NCI-H446 (cell line): Measurements from ENCODE around the gene SLC27A6.
"Not testable (repeated sequence)": the region's sequence is repeated elsewhere in the genome, so short reads cannot be mapped to it uniquely, and the experiment has no call there.

Source experiments
- DNase-seq, 2 experiments: peaks; one replicate each; lab custom pipeline; 2025; lab: John Stamatoyannopoulos, UW

Gene SLC27A6

DNA sequence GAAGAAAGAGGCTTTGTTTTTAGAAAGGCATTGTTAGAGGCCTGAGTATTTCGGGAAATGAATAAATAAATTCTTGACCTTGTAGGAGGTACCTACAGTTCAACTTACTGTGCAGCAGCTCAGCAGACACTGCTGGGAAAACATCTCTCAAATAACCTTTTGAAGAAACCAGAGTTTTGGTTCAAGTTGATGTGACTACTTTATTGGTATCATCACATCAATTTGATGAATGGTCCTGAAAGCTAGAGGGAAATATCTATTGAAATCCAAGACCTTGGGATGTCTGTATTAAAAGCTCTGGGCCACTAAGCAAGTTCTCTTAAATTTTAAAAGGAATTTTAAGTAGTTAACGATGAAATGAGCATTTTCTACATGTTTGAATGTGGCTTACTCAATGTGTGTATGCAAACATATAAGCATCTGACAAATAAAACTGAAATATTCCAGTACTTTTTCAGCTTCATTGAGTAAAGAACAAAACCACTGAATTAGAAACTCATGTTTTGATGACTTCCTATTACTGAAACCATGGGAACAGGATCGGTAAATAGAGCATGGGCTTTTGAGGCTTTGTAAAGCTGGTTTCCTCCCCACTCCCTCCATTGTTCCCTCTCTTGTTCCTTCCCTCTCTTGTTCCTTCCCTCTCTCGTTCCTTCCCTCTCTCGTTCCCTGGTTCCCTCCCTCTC is 36.7 kb downstream of the SLC27A6 start:
- DNase-seq, result no peak

DNA sequence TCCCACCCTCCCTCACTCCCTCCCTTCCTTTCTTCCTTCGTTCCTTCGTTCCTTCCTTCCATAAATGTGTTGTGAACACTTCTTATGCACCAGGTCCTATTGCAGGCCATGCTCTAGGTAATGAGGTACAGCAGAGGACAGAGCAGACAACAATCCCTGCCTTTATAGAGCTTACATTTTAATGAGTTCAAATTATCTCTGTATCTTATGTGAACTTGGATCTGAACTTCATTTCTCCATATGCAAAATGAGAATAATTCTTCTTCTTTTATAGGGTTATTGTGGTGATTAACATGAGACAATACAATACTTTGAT is 37.2 kb downstream of the SLC27A6 start:
- no peak for DNase-seq

- DNase-seq, result no peak
Observed at GRCh38 chr5:129003232-129003631, 37.9 kb downstream of the SLC27A6 start.

GRCh38 chr5:129014185-129014584 is 48.9 kb downstream of the SLC27A6 start:
- no peak for DNase-seq

DNA sequence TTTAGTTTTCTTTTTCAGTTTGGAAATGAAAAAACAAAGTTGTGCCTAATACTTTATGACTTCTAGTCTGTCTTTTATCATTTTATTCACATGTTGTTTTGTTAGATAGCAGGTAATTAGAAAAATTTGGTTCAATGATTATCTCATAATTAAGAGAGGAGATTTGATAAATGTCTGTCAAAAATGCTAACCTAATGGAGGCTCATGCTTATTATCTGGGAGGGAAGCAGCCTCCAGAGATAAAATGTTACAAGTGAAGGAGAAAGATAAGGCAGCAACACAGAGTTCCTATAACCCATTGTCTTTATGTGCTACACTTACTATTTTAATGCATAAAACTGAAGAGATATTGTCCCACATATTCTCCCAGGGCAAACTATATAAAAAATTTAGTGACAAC is 53.5 kb downstream of the SLC27A6 start:
- DNase-seq, result no peak

DNA sequence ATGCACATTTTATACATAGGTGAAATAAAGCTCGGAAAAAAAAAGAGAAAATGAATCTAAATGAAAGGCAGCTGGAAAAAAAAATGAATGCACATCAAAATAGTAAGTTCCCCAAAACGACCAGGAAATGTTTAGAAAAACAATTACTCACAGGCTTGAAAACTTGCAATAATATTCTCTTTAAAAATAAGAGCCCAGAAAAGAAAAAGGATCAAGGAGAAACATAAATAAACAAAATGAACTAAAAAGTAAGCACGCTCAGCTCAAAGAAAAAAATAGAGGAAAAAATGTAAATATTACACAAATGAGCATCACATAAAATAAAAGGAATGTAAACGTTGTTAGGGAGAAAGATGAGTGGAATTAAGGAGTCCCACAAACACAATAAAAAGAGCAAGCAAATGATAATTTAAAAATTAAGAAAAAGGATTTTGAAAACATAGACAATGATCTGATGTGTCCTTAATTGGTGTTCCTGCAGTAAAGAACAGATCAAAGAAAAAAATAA is 54.2 kb downstream of the SLC27A6 start:
- no peak for DNase-seq

GRCh38 chr5:129020683-129021082 is 55.4 kb downstream of the SLC27A6 start:
- no peak for DNase-seq

DNA sequence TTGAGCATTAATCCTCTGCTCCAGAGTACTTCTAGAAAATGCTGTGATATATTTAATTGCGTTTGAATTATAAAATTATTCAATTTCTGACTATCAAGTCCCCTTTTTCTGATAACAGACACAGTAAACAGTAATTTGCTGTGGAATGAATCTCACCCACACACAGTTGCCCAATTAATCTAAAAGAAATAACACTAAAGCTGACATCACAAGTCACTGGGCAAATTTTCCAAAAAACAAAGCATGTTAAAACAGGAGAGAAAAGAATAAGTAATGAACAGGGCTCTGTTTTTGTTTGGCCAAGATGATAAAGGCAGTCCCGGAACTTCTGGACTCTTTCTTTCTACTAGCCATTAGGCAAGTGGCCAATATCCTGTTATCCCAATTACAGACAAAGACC is 56.5 kb downstream of the SLC27A6 start:
- DNase-seq, result no peak

DNA sequence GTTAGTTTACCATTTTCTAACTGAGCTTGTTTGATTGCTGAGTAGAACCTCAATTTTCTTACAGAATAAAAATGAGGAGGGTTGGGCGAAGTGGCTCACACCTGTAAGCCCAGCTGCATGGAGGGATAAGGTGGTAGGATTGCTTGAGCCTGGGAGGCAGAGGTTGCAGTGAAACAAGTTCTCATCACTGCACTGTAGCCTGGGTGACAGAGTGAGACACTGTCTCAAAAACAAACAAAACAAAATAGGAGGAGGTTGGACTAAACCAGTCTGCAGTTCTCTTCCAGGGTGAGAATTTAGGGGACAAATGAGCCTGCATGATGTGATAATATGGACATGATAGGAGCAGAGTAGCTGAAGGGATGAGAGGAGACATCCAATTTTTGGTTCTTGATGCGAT is 57.3 kb downstream of the SLC27A6 start:
- no peak for DNase-seq

GRCh38 chr5:129027260-129027659 is 62.0 kb downstream of the SLC27A6 start:
- no peak for DNase-seq

DNA sequence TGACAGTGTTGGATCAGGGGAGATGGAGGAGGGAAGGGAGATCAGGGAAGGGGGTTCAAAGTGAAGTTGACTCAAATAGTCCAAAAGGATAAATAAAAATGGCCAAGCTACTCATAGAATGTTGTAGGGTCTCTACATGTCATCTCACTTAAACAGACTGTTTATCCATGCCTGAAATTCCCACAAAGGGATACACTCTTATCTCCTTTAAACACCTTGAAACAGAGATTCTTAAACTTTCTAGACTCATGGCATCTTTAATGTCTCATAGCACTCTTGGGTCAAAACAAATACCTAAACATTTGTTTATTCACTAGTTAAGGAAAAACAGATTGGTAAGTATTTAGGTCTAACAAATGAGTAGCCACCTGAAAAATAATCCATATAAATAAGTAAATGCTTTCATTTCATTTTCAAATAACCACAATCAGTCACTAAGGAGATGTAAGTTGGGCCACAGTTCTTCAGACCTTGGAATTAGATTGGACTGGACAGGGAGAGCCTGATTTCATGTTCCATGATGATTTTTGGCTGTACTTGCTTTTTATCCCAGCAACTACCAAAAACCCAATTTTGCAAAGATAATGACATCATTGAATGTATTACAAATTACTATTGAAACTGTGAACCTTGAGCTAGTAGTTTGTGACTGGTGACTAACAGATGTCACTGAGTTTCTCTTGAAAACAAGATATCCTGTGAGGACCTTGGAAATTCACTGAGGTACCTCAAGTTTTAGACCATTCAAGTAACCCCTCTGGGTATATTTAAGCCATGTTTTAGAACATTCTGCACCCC is 66.8 kb downstream of the SLC27A6 start:
- no peak for DNase-seq

GRCh38 chr5:129036257-129036656 is 71.0 kb downstream of the SLC27A6 start:
- DNase-seq, result not testable (repeated sequence)

DNA sequence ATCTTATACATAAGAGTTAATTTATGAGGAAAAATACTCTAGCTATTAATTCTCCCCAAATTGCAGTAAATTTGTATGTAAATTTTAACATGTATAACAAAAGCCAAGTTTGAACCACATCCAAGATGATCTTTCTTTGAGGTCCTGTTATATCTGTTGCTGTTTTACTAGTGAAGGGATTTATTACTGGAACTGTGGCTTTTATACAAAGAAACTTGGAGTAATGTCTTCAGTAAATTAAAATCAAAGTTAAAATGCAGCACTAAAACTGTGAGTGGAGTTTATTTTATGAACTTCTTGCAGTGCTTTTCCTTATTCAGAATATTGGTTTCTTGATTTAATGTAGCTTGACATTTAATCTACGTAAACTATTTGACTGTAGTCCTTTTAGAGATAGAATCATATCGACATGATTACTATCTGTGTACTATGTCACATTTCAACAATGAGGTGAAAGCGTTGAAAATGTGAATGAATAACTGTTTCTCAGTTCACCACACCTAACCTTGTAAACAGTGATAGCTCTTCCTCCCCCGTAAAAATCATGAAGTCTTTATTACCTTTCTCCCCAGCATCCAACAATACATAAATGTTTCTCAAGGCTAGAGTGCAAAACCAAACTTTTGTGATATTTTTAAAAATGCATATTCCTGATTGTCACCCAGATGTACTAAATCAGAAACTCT is 76.1 kb downstream of the SLC27A6 start:
- DNase-seq, result no peak

DNA sequence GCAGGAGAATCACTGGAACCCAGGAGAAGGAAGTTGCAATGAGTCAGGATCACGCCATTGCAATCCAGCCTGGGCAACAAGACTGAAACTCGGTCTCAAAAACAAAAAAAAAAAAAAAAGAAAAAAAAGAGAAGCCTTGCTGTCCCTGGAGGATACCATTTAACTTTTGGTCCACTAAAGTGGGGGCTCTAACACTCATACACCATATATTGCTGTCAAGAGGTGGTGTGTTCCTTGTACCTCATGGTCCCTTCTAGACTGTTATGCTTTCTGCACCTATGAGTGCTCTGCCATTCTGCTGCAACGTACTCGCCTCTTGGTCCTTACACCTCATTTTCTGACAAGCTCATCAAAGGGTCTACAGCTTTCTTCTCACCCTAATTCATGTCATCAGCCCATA is 77.0 kb downstream of the SLC27A6 start:
- DNase-seq, result no peak

DNA sequence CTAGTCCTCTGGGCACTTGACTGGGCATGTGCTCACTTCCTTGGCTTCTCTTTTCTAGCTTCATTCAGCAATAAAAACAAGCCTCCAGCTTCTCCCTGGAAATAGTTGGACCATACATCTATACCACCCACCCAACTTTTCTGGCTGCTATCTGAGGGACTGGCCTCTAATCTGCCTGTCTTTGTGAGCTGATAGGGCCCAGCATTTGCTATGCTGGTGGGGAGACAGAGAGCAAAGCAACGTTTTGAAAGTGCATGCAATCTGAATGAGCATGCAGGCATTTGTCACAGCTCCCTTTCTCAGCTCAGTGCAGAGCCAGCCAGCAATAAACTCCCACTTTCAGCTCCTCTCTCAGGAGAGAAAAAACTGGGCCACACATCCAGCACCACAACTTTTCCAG is 78.6 kb downstream of the SLC27A6 start:
- no peak for DNase-seq

- DNase-seq, result no peak
Observed at GRCh38 chr5:129046151-129046550, 80.9 kb downstream of the SLC27A6 start.

- no peak for DNase-seq
Observed at GRCh38 chr5:129048509-129048908, 83.2 kb downstream of the SLC27A6 start.

GRCh38 chr5:129049126-129049799 is 84.0 kb downstream of the SLC27A6 start:
- DNase-seq, result no peak

GRCh38 chr5:129051283-129051682 is 86.0 kb downstream of the SLC27A6 start:
- DNase-seq, result no peak

GRCh38 chr5:129053438-129053837 is 88.2 kb downstream of the SLC27A6 start:
- DNase-seq, result no peak

- DNase-seq, result no peak
Observed at GRCh38 chr5:129057329-129057728, 92.0 kb downstream of the SLC27A6 start.

DNA sequence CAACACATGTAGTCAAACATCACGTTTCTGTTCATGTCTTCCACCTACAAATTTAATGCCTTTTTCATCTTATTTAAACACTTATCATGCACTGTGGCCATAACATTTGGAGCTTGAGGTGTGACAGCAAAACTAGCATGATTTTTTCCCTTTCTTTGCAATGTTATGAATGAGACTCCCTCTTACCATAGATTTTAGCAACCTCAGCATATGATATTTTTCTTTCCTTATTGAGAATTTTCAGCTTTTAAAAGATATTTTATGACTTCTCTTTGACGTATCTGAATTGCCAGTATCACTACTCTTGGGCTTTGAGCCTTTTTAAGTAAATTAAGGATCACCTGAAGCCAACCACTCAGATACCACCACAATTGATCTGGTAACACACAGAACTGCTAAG is 96.6 kb downstream of the SLC27A6 start:
- no peak for DNase-seq
